Measurements from ENCODE around the gene TJP3.

- TF ChIP-seq POLR2AphosphoS5 (IDR thresholded peaks at IDR 0.05; ENCODE audit: low read depth, low read length) = no peak
- TF ChIP-seq FOXP2 (optimal IDR thresholded peaks at IDR 0.05; ENCODE audit: borderline replicate concordance, extremely low read depth, extremely low read length, insufficient read depth) = no peak
- TF ChIP-seq SIN3A (IDR thresholded peaks at IDR 0.05; ENCODE audit: borderline replicate concordance, insufficient read depth, low read length) = no peak
Measured at GRCh38 chr19:3722443-3723109, 14.4 kb downstream of the TJP3 start.

Measured in PFSK-1 (cell line).